Measurements from ENCODE around the gene SIRPB2. TPM values are rescaled to one million over a fixed set of nuclear protein-coding genes. Genes with fewer than 3 reads are reported as not detected.

The SIRPB2 gene
- total and polyA plus RNA-seq, 2 donors (not counting 3 experiments of a cell fraction or from before 2014, with no cell fraction given): 9.5 to 19.7 TPM

DNA sequence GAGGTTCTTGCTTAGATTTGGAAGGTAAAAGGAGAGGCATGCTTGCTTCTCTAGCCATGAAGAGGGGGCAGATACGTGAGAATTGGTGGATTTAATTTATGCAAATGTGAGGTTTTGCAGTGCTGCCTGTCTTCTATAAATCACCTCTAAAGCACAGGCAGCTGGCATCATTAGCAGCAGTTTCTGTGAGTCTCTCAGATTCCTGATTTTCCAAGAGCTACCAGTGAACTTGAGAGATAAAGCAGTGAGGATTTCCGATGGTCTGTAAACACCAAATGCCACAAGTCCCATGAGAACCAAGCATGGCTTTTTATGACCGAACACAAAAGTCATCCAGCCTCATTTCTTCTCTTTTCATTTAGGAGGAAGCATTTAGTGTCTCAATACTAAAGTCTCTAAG is 3.2 kb upstream of the SIRPB2 start:
- BruUV-seq (replicated peaks): no TSS peak
- no peak for FAIRE-seq

DNA sequence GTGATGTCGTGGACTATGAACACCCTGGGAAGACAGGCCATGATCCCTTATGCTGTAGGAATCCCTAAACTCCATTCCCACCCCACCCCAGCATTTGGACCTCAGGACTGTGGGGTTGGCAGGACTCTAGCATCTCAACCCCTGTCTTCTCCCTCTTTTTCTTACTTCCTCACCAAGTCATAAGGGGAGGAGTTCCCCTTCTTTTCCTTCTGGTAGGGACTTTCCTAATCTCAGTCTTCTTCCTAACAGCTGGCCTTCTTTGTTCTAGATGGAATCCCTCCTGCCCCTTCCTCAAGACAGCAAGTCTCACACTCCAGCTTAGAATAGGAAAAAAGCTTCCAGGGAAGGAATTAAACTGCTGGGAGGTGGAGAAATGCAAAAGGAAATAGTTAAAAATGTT is 2.3 kb upstream of the SIRPB2 start:
- dilution Hi-C loops (cut with MboI; ENCODE audit: extremely low pct_ligation_motif_present, low sequenced_read_pairs): no loop called here
- Histone ChIP-seq H3K9me1 (replicated peaks; ENCODE audit: control insufficient read depth, extremely low read depth, insufficient read depth, low read length) (no peaks in the 10 kb centered on the region), H3K27ac (ENCODE audit: insufficient read depth, low read depth, low read length) (no peak overlapping the region), H4K20me1 (replicated peaks; ENCODE audit: control insufficient read depth, extremely low read depth, insufficient read depth, low read length) (no peaks in the 10 kb centered on the region), H3K9ac (replicated peaks; ENCODE audit: extremely low read depth, insufficient read depth, low read length) (no peak overlapping the region), H3K27me3 (ENCODE audit: control insufficient read depth in 2 of 2, insufficient read depth in 2 of 2, low read length in 2 of 2) (peaks cover 0 to 2% of the 10 kb centered on the region in 2 experiments), H3K4me3 (replicated peaks in 1 of 3; ENCODE audit: insufficient read depth in 1 of 3, low read depth in 1 of 3, low read length in 3 of 3) (no peak overlapping the region), H3K4me1 (ENCODE audit: control insufficient read depth, extremely low read depth, insufficient read depth, low read length) (peaks cover 31% of the 10 kb centered on the region), H3K79me2 (ENCODE audit: control insufficient read depth, insufficient read depth, low read length) (no peaks in the 10 kb centered on the region), H2AFZ (ENCODE audit: low read depth, low read length) (no peak overlapping the region), H3K36me3 (ENCODE audit: control insufficient read depth in 2 of 2, extremely low read depth in 1 of 2, insufficient read depth in 2 of 2, low read length in 2 of 2) (no peaks in the 10 kb centered on the region), H3K9me3 (replicated peaks; ENCODE audit: control insufficient read depth, insufficient read depth, low read length) (no peaks in the 10 kb centered on the region), H3K4me2 (ENCODE audit: insufficient read depth, low read length) (no peak overlapping the region)
- FAIRE-seq (no peak), DNase-seq (ENCODE audit: low read depth, low spot score) (no peak)
- intact Hi-C loops (cut with micrococcal nuclease): loop anchor here (10.0 kb wide), 1 partner anchor 659 kb away; the partner anchor contains the start of gene FAM110A
- no TSS peak for BruUV-seq (replicated peaks)
- CTCF ChIA-PET: interaction anchor here (2.9 kb wide), 1 partner anchor 10 kb away, joined by 26 read pairs; no protein-coding TSS in a partner anchor
- POLR2A ChIA-PET: no interaction called here
- TF ChIP-seq, protein P1, sequence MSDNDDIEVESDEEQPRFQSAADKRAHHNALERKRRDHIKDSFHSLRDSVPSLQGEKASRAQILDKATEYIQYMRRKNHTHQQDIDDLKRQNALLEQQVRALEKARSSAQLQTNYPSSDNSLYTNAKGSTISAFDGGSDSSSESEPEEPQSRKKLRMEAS (IDR thresholded peaks at IDR 0.05; ENCODE audit: insufficient read depth, insufficient read length): no peak
- TF ChIP-seq MYC (IDR thresholded peaks at IDR 0.05; ENCODE audit: low read depth, low read length) (no peak), POLR2AphosphoS5 (IDR thresholded peaks at IDR 0.05; ENCODE audit: insufficient read depth, low read depth, low read length) (no peak), JUN (IDR thresholded peaks at IDR 0.05; ENCODE audit: borderline replicate concordance, insufficient read depth, insufficient read length, low read depth) (no peak), EZH2 (IDR thresholded peaks at IDR 0.05; ENCODE audit: borderline replicate concordance, low read depth, low read length, severe bottlenecking) (no peak), POLR2A (IDR thresholded peaks at IDR 0.05; ENCODE audit: low read depth, low read length) (no peak), FOS (IDR thresholded peaks at IDR 0.05; ENCODE audit: borderline replicate concordance, insufficient read depth, low read length) (no peak), GATA2 (IDR thresholded peaks at IDR 0.05; ENCODE audit: insufficient read depth, insufficient read length, low read depth, low read length) (no peak)
- TF ChIP-seq, protein P2, sequence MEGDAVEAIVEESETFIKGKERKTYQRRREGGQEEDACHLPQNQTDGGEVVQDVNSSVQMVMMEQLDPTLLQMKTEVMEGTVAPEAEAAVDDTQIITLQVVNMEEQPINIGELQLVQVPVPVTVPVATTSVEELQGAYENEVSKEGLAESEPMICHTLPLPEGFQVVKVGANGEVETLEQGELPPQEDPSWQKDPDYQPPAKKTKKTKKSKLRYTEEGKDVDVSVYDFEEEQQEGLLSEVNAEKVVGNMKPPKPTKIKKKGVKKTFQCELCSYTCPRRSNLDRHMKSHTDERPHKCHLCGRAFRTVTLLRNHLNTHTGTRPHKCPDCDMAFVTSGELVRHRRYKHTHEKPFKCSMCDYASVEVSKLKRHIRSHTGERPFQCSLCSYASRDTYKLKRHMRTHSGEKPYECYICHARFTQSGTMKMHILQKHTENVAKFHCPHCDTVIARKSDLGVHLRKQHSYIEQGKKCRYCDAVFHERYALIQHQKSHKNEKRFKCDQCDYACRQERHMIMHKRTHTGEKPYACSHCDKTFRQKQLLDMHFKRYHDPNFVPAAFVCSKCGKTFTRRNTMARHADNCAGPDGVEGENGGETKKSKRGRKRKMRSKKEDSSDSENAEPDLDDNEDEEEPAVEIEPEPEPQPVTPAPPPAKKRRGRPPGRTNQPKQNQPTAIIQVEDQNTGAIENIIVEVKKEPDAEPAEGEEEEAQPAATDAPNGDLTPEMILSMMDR (IDR thresholded peaks at IDR 0.05; ENCODE audit: extremely low read depth in 1 of 2, insufficient read depth in 1 of 2, low read depth in 1 of 2, low read length in 2 of 2): no peak

More for the DNA sequence above, 3.2 kb upstream of the SIRPB2 start:
- no peaks in the 10 kb centered on the region for H4K20me1 ChIP-seq (replicated peaks; ENCODE audit: control insufficient read depth, extremely low read depth, insufficient read depth, low read length)
- ChIA-PET POLR2A (no interaction called here), CTCF (interaction anchor here (2.9 kb wide), 1 partner anchor 9 kb away, joined by 26 read pairs; no protein-coding TSS in a partner anchor)
- TF ChIP-seq JUN (IDR thresholded peaks at IDR 0.05; ENCODE audit: borderline replicate concordance, insufficient read depth, insufficient read length, low read depth): no peak
- no peak for TF ChIP-seq MYC (IDR thresholded peaks at IDR 0.05; ENCODE audit: low read depth, low read length)
- no peak for TF ChIP-seq POLR2A (IDR thresholded peaks at IDR 0.05; ENCODE audit: low read depth, low read length)
- TF ChIP-seq FOS (IDR thresholded peaks at IDR 0.05; ENCODE audit: borderline replicate concordance, insufficient read depth, low read length): no peak
- TF ChIP-seq, protein P2 (IDR thresholded peaks at IDR 0.05; ENCODE audit: extremely low read depth in 1 of 2, insufficient read depth in 1 of 2, low read depth in 1 of 2, low read length in 2 of 2): no peak
- no peaks in the 10 kb centered on the region for H3K36me3 ChIP-seq (ENCODE audit: control insufficient read depth in 2 of 2, extremely low read depth in 1 of 2, insufficient read depth in 2 of 2, low read length in 2 of 2)
- no peak overlapping the region for H3K4me2 ChIP-seq (ENCODE audit: insufficient read depth, low read length)
- H3K4me1 ChIP-seq (ENCODE audit: control insufficient read depth, extremely low read depth, insufficient read depth, low read length): peaks cover 31% of the 10 kb centered on the region
- dilution Hi-C loops (cut with MboI; ENCODE audit: extremely low pct_ligation_motif_present, low sequenced_read_pairs): no loop called here
- no peak for DNase-seq (ENCODE audit: low read depth, low spot score)
- H3K4me3 ChIP-seq (replicated peaks in 1 of 3; ENCODE audit: insufficient read depth in 1 of 3, low read depth in 1 of 3, low read length in 3 of 3): no peak overlapping the region
- H3K27me3 ChIP-seq (ENCODE audit: control insufficient read depth in 2 of 2, insufficient read depth in 2 of 2, low read length in 2 of 2): peaks cover 0 to 2% of the 10 kb centered on the region in 2 experiments
- no peak overlapping the region for H2AFZ ChIP-seq (ENCODE audit: low read depth, low read length)
- H3K9me3 ChIP-seq (replicated peaks; ENCODE audit: control insufficient read depth, insufficient read depth, low read length): no peaks in the 10 kb centered on the region
- intact Hi-C loops (cut with micrococcal nuclease): loop anchor here (10.0 kb wide), 1 partner anchor 660 kb away; the partner anchor contains the start of gene FAM110A
- H3K9ac ChIP-seq (replicated peaks; ENCODE audit: extremely low read depth, insufficient read depth, low read length): no peak overlapping the region
- no peaks in the 10 kb centered on the region for H3K9me1 ChIP-seq (replicated peaks; ENCODE audit: control insufficient read depth, extremely low read depth, insufficient read depth, low read length)
- no peaks in the 10 kb centered on the region for H3K79me2 ChIP-seq (ENCODE audit: control insufficient read depth, insufficient read depth, low read length)
- H3K27ac ChIP-seq (ENCODE audit: insufficient read depth, low read depth, low read length): no peak overlapping the region

All from endothelial cell of umbilical vein (primary cell).